Lung microvascular endothelial cell (primary cell): ENCODE results near the gene FUCA2. TPM values are rescaled to one million over a fixed set of nuclear protein-coding genes. Genes with fewer than 3 reads are reported as not detected.

ENCODE experiments used
- total RNA-seq: library from RNA; depleted of rRNA; stranded (reverse); fragments of >200 nt; gene quantifications from 2 replicates; pipeline ENCODE4 v1.2.1, GENCODE V29; 2014

Gene FUCA2
- total RNA-seq, 1 donor from 2014 or later = 24.4 TPM

Other genes starting within 250 kb of the FUCA2 start
- gene ADAT2, start 61.0 kb downstream of the FUCA2 start, total RNA-seq = 2.2 and 3.6 TPM in 2 replicates
- 12.4 and 14.5 TPM in 2 replicates for gene PEX3, start 60.9 kb downstream of the FUCA2 start, total RNA-seq
- 145 and 207 TPM in 2 replicates for gene PHACTR2, start 166.2 kb upstream of the FUCA2 start, total RNA-seq